T-helper 1 cell (primary cell): ENCODE results near the gene ANG.

Experiments
- DNase-seq, 5 donors: peaks; one replicate each; pipeline ENCODE4 v3.0.0-alpha.2; 2012 to 2020

Gene ANG

GRCh38 chr14:20676072-20676471, 12.5 kb upstream of the ANG start:
- DNase-seq = no peak

- DNase-seq = no peak
Measured at GRCh38 chr14:20679907-20680306, 8.7 kb upstream of the ANG start.

GRCh38 chr14:20680363-20680762, 8.2 kb upstream of the ANG start:
- DNase-seq = no peak

GRCh38 chr14:20680843-20681347, 7.7 kb upstream of the ANG start:
- peak in 1 of 5 donors; percentile 42 for DNase-seq

- peak; percentile 35 to 91 (median 73) for DNase-seq
Measured at GRCh38 chr14:20681348-20682126, 7.0 kb upstream of the ANG start.

- DNase-seq = no peak
Measured at GRCh38 chr14:20682127-20682434, 6.5 kb upstream of the ANG start.

- DNase-seq = peak; percentile 63 to 88 (median 76)
Measured at GRCh38 chr14:20682435-20683124, 6.0 kb upstream of the ANG start.

- DNase-seq = peak in 4 of 5 donors; percentile 53 to 87 (median 64)
Measured at GRCh38 chr14:20683125-20683890, 5.3 kb upstream of the ANG start.

- peak; percentile 45 to 84 (median 73) for DNase-seq
Measured at GRCh38 chr14:20683891-20684661, 4.5 kb upstream of the ANG start, which contains the start of gene RNASE4. TSS of gene RNASE4 (plus strand) at chr14:20684560. CDS start at chr14:20699372, 14,812 bp downstream.

GRCh38 chr14:20684662-20685456, 3.7 kb upstream of the ANG start:
- DNase-seq = no peak

- no peak for DNase-seq
Measured at GRCh38 chr14:20686386-20687143, 2.0 kb upstream of the ANG start.

- DNase-seq = no peak
Measured at GRCh38 chr14:20687362-20688166, 1.0 kb upstream of the ANG start.

GRCh38 chr14:20690848-20691640, 2.5 kb downstream of the ANG start:
- DNase-seq = peak in 4 of 5 donors; percentile 9 to 74 (median 40)

GRCh38 chr14:20692116-20692751, 3.7 kb downstream of the ANG start:
- DNase-seq = peak in 1 of 5 donors; percentile 81

- no peak for DNase-seq
Measured at GRCh38 chr14:20696764-20697163, 8.2 kb downstream of the ANG start.

GRCh38 chr14:20697273-20698017, 8.9 kb downstream of the ANG start:
- DNase-seq = peak; percentile 21 to 75 (median 42)

GRCh38 chr14:20698018-20698329, 9.4 kb downstream of the ANG start:
- DNase-seq = no peak

GRCh38 chr14:20698934-20699333, 10.4 kb downstream of the ANG start:
- DNase-seq = no peak
